GM23338 (cell line): ENCODE results near the gene ZFAND6. TPM values are rescaled to one million over a fixed set of nuclear protein-coding genes. Genes with fewer than 3 reads are reported as not detected.

Experiments used
- ATAC-seq: fragments of 200-7000 bp; cut with Tn5 transposase; 3 replicates; pipeline ENCODE4 v1.9.1; 2020
- DNase-seq: peaks from one replicate; pipeline ENCODE4 v3.0.0-alpha.2; 2015; ENCODE audit warnings: low spot score
- H2AFZ ChIP-seq: fragments of 200-600 bp; sonication (generic); 2 replicates; pipeline ENCODE4 v1.8.0; 2016; ENCODE audit warnings: antibody characterized with exemption, mild to moderate bottlenecking, moderate library complexity
- H3F3A ChIP-seq: fragments of 200-600 bp; sonication (generic); replicated peaks from 2 replicates; pipeline ENCODE4 v1.8.0; 2017; ENCODE audit warnings: antibody characterized with exemption, mixed run types, low read depth
- H3K27ac ChIP-seq: fragments of 200-600 bp; sonication (generic); 2 replicates; pipeline ENCODE4 v1.6.1; 2016; ENCODE audit warnings: low read depth
- H3K27me3 ChIP-seq: fragments of 200-600 bp; sonication (generic); 2 replicates; pipeline ENCODE4 v1.8.0; 2016; ENCODE audit warnings: mild to moderate bottlenecking, mixed run types, moderate library complexity; ENCODE audit not compliant: insufficient read depth
- H3K36me3 ChIP-seq: fragments of 200-600 bp; sonication (generic); 2 replicates; pipeline ENCODE4 v1.8.0; 2016; ENCODE audit warnings: mild to moderate bottlenecking; ENCODE audit not compliant: insufficient read depth
- H3K4me1 ChIP-seq: fragments of 200-600 bp; sonication (generic); 2 replicates; pipeline ENCODE4 v1.8.0; 2016; ENCODE audit warnings: mild to moderate bottlenecking, moderate library complexity; ENCODE audit not compliant: insufficient read depth
- H3K4me2 ChIP-seq: fragments of 200-600 bp; sonication (generic); 2 replicates; pipeline ENCODE4 v1.7.1; 2017; ENCODE audit warnings: mixed run types
- H3K4me3 ChIP-seq: fragments of 200-600 bp; sonication (generic); 2 replicates; pipeline ENCODE4 v1.6.1; 2016; ENCODE audit warnings: mixed run types
- H3K79me2 ChIP-seq: fragments of 200-600 bp; sonication (generic); replicated peaks from 2 replicates; pipeline ENCODE4 v1.8.0; 2017; ENCODE audit warnings: mild to moderate bottlenecking; ENCODE audit not compliant: insufficient read depth
- H3K9me2 ChIP-seq: fragments of 200-600 bp; sonication (generic); 2 replicates; pipeline ENCODE4 v1.8.0; 2017; ENCODE audit not compliant: insufficient read depth
- H4K20me1 ChIP-seq: fragments of 200-600 bp; sonication (generic); replicated peaks from 2 replicates; pipeline ENCODE4 v1.8.0; 2017; ENCODE audit warnings: mild to moderate bottlenecking; ENCODE audit not compliant: insufficient read depth
- H3K27ac Mint-ChIP-seq: 2 replicates; pipeline ENCODE4 v1.8.0; 2020; ENCODE audit warnings: inconsistent platforms, mild to moderate bottlenecking, moderate library complexity, mixed read lengths
- H3K27me3 Mint-ChIP-seq: 3 replicates; pipeline ENCODE4 v1.8.0; 2022; ENCODE audit warnings: low read depth, mild to moderate bottlenecking, moderate library complexity, mixed read lengths, inconsistent platforms; ENCODE audit not compliant: insufficient read depth, poor library complexity
- H3K36me3 Mint-ChIP-seq: 3 replicates; pipeline ENCODE4 v1.8.0; 2021; ENCODE audit warnings: low read depth, mild to moderate bottlenecking, inconsistent platforms, moderate library complexity, mixed read lengths
- H3K4me1 Mint-ChIP-seq: 3 replicates; pipeline ENCODE4 v1.8.0; 2020; ENCODE audit warnings: mild to moderate bottlenecking, inconsistent platforms, mixed read lengths
- H3K4me3 Mint-ChIP-seq: 3 replicates; pipeline ENCODE4 v1.8.0; 2021; ENCODE audit warnings: moderate library complexity, mild to moderate bottlenecking, inconsistent platforms, mixed read lengths
- H3K9me3 Mint-ChIP-seq: 3 replicates; pipeline ENCODE4 v1.8.0; 2020; ENCODE audit warnings: moderate library complexity, mild to moderate bottlenecking, inconsistent platforms, mixed read lengths
- EZH2phosphoT487 ChIP-seq: fragments of 200-600 bp; sonication (generic); IDR thresholded peaks from one replicate; pipeline ENCODE4 v1.8.1; 2018; ENCODE audit warnings: antibody characterized with exemption; ENCODE audit not compliant: unreplicated experiment
- JUNB ChIP-seq: IDR thresholded peaks from one replicate; pipeline ENCODE4 v1.6.1; 2016; ENCODE audit warnings: antibody characterized with exemption; ENCODE audit not compliant: unreplicated experiment
- POLR2AphosphoS5 ChIP-seq: IDR thresholded peaks from 2 replicates; pipeline ENCODE4 v1.6.1; 2016; ENCODE audit warnings: antibody characterized with exemption, low read depth
- ZNF331 ChIP-seq: fragments of 250-450 bp; sonication (Bioruptor Pico); IDR thresholded peaks from 2 replicates; pipeline ENCODE4 v1.5.0; 2020; ENCODE audit warnings: low read depth, mild to moderate bottlenecking, moderate library complexity
- polyA plus RNA-seq: library from polyadenylated mRNA; unstranded; fragments of >200 nt; fragmentation: Nextera tagmentation; extraction: Ambion mirVana; gene quantifications from 2 replicates; pipeline ENCODE4 v1.2.1, GENCODE V29; 2016
- total RNA-seq: library from RNA; depleted of rRNA; stranded (reverse); fragments of >200 nt; shearing (Covaris generic); gene quantifications from 2 replicates; pipeline ENCODE4 v1.2.3, GENCODE V29; 2014
- TF ChIP-seq, protein P1 (sequence below), 2 experiments: fragments of 200-600 bp in 1 of 2; sonication (generic) in 1 of 2; conservative IDR thresholded peaks; 2 replicates each; pipeline versions ENCODE4 v1.5.1 to v1.6.1; 2016 to 2017; ENCODE audit warnings: antibody characterized with exemption in 2 of 2, low read depth in 2 of 2, mild to moderate bottlenecking in 2 of 2, moderate library complexity in 1 of 2
- TF ChIP-seq, protein P2 (sequence below): fragments of 250-450 bp; sonication (Bioruptor Pico); IDR thresholded peaks from 2 replicates; pipeline ENCODE4 v1.5.0; 2020; ENCODE audit warnings: mild to moderate bottlenecking, moderate library complexity
- TF ChIP-seq, protein P3 (sequence below): IDR thresholded peaks from 2 replicates; pipeline ENCODE4 v1.6.1; 2016; ENCODE audit warnings: antibody characterized with exemption

Gene ZFAND6
- total and polyA plus RNA-seq, 2 experiments from 2014 or later = 205 to 292 TPM

DNA sequence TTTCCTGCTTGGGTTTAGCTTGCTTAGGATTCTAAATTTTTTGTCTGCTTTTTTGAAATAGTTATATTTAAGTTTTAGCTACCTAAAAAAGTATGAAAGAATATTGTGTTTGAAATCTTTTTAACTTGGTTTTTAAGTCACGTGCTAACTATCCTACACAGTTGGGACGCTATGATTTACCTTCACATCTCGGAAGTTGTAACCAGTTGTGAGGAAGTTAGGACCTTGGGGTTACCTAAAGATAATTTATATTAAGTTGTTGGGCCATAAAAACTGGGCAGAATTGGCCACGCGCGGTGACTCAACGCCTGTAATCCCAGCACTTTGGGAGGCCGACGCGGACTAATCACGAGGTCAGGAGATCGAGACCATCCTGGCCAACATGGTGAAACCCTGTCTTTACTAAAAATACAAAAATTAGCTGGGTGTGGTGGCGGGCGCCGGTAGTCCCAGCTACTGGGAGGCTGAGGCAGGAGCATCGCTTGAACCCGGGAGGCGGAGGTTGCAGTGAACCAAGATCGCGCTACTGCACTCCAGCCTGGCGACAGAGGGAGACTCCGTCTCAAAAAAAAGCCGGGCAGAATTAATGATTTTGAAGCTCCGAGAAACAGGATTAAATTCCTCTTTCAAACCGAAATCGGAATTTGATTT is 1.0 kb downstream of the ZFAND6 start:
- H3K9me3 Mint-ChIP-seq = no peaks in the 10 kb centered on the region
- 0 out of 2 replicates have a peak overlapping the region, but pooled peaks have one; percentile 0 for H2AFZ ChIP-seq
- DNase-seq (no peak), ATAC-seq (no peak)
- TF ChIP-seq, protein P1, sequence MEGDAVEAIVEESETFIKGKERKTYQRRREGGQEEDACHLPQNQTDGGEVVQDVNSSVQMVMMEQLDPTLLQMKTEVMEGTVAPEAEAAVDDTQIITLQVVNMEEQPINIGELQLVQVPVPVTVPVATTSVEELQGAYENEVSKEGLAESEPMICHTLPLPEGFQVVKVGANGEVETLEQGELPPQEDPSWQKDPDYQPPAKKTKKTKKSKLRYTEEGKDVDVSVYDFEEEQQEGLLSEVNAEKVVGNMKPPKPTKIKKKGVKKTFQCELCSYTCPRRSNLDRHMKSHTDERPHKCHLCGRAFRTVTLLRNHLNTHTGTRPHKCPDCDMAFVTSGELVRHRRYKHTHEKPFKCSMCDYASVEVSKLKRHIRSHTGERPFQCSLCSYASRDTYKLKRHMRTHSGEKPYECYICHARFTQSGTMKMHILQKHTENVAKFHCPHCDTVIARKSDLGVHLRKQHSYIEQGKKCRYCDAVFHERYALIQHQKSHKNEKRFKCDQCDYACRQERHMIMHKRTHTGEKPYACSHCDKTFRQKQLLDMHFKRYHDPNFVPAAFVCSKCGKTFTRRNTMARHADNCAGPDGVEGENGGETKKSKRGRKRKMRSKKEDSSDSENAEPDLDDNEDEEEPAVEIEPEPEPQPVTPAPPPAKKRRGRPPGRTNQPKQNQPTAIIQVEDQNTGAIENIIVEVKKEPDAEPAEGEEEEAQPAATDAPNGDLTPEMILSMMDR (conservative IDR thresholded peaks at IDR 0.05; ENCODE audit: low read depth in 2 of 2) = peak in 1 of 2 experiments; percentile 36; a peak in 3 of 4 replicates
- no peak for TF ChIP-seq ZNF331
- no peaks in the 10 kb centered on the region for H3K9me2 ChIP-seq
- peak overlapping the region; percentile 82 for H3K4me3 ChIP-seq
- peaks cover 56% of the 10 kb centered on the region for H3K4me1 ChIP-seq
- no peaks in the 10 kb centered on the region for H3K36me3 Mint-ChIP-seq
- peaks cover 34% of the 10 kb centered on the region for H4K20me1 ChIP-seq
- H3K79me2 ChIP-seq = peaks cover 54% of the 10 kb centered on the region
- H3K27ac Mint-ChIP-seq = peak overlapping the region; percentile 92
- no peaks in the 10 kb centered on the region for H3K27me3 ChIP-seq
- peak overlapping the region; percentile 93 for H3K4me2 ChIP-seq
- peaks cover 37% of the 10 kb centered on the region for H3K4me1 Mint-ChIP-seq
- peak overlapping the region; percentile 97 for H3K27ac ChIP-seq
- no peaks in the 10 kb centered on the region for H3K36me3 ChIP-seq
- peaks cover 13% of the 10 kb centered on the region; the same call in 1 of the 2 replicates for H3F3A ChIP-seq
- H3K27me3 Mint-ChIP-seq = peaks cover 6% of the 10 kb centered on the region
- peak overlapping the region; percentile 88 for H3K4me3 Mint-ChIP-seq

DNA sequence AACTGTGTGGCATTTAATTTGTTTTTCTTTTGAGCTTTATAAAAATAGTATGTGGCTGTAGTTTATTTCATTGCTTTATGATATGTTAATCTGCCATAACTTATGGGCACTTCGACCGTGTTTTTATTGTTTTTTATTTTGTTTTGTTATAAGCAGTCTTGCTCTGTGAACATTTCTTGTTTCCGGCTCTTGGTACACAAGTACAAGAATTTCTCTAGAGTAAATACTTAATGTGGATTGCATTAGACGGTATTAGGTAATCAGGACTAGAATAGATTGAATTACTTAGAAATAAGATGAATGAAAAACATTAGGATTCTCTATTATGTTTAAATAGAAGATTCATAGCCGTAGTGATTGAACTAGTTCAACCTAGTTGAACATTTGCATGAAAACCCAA is 2.1 kb downstream of the ZFAND6 start:
- H3K4me1 Mint-ChIP-seq = peaks cover 37% of the 10 kb centered on the region
- H3K79me2 ChIP-seq = peaks cover 65% of the 10 kb centered on the region
- H3K4me3 ChIP-seq = peak overlapping the region; percentile 82
- no peak for DNase-seq
- H3K9me3 Mint-ChIP-seq = no peaks in the 10 kb centered on the region
- peak overlapping the region; percentile 88 for H3K4me3 Mint-ChIP-seq
- H3F3A ChIP-seq = peaks cover 13% of the 10 kb centered on the region; the same call in 1 of the 2 replicates
- no peaks in the 10 kb centered on the region for H3K9me2 ChIP-seq
- H2AFZ ChIP-seq = no peak overlapping the region
- no peak for ATAC-seq
- peaks cover 56% of the 10 kb centered on the region for H3K4me1 ChIP-seq
- H3K27ac ChIP-seq = no peak overlapping the region
- peaks cover 6% of the 10 kb centered on the region for H3K27me3 Mint-ChIP-seq
- no peaks in the 10 kb centered on the region for H3K27me3 ChIP-seq
- H3K4me2 ChIP-seq = peak overlapping the region; percentile 93
- no peaks in the 10 kb centered on the region for H3K36me3 ChIP-seq
- H4K20me1 ChIP-seq = peaks cover 36% of the 10 kb centered on the region
- no peak overlapping the region for H3K27ac Mint-ChIP-seq
- H3K36me3 Mint-ChIP-seq = no peaks in the 10 kb centered on the region
- no peak for TF ChIP-seq EZH2phosphoT487
- TF ChIP-seq, protein P2, sequence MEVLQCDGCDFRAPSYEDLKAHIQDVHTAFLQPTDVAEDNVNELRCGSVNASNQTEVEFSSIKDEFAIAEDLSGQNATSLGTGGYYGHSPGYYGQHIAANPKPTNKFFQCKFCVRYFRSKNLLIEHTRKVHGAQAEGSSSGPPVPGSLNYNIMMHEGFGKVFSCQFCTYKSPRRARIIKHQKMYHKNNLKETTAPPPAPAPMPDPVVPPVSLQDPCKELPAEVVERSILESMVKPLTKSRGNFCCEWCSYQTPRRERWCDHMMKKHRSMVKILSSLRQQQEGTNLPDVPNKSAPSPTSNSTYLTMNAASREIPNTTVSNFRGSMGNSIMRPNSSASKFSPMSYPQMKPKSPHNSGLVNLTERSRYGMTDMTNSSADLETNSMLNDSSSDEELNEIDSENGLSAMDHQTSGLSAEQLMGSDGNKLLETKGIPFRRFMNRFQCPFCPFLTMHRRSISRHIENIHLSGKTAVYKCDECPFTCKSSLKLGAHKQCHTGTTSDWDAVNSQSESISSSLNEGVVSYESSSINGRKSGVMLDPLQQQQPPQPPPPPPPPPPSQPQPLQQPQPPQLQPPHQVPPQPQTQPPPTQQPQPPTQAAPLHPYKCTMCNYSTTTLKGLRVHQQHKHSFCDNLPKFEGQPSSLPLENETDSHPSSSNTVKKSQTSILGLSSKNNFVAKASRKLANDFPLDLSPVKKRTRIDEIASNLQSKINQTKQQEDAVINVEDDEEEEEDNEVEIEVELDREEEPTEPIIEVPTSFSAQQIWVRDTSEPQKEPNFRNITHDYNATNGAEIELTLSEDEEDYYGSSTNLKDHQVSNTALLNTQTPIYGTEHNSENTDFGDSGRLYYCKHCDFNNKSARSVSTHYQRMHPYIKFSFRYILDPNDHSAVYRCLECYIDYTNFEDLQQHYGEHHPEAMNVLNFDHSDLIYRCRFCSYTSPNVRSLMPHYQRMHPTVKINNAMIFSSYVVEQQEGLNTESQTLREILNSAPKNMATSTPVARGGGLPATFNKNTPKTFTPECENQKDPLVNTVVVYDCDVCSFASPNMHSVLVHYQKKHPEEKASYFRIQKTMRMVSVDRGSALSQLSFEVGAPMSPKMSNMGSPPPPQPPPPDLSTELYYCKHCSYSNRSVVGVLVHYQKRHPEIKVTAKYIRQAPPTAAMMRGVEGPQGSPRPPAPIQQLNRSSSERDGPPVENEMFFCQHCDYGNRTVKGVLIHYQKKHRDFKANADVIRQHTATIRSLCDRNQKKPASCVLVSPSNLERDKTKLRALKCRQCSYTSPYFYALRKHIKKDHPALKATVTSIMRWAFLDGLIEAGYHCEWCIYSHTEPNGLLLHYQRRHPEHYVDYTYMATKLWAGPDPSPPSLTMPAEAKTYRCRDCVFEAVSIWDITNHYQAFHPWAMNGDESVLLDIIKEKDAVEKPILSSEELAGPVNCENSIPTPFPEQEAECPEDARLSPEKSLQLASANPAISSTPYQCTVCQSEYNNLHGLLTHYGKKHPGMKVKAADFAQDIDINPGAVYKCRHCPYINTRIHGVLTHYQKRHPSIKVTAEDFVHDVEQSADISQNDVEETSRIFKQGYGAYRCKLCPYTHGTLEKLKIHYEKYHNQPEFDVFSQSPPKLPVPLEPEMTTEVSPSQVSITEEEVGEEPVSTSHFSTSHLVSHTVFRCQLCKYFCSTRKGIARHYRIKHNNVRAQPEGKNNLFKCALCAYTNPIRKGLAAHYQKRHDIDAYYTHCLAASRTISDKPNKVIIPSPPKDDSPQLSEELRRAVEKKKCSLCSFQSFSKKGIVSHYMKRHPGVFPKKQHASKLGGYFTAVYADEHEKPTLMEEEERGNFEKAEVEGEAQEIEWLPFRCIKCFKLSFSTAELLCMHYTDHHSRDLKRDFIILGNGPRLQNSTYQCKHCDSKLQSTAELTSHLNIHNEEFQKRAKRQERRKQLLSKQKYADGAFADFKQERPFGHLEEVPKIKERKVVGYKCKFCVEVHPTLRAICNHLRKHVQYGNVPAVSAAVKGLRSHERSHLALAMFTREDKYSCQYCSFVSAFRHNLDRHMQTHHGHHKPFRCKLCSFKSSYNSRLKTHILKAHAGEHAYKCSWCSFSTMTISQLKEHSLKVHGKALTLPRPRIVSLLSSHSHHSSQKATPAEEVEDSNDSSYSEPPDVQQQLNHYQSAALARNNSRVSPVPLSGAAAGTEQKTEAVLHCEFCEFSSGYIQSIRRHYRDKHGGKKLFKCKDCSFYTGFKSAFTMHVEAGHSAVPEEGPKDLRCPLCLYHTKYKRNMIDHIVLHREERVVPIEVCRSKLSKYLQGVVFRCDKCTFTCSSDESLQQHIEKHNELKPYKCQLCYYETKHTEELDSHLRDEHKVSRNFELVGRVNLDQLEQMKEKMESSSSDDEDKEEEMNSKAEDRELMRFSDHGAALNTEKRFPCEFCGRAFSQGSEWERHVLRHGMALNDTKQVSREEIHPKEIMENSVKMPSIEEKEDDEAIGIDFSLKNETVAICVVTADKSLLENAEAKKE (CRISPR knock-in tag) = no peak
- TF ChIP-seq, protein P3, sequence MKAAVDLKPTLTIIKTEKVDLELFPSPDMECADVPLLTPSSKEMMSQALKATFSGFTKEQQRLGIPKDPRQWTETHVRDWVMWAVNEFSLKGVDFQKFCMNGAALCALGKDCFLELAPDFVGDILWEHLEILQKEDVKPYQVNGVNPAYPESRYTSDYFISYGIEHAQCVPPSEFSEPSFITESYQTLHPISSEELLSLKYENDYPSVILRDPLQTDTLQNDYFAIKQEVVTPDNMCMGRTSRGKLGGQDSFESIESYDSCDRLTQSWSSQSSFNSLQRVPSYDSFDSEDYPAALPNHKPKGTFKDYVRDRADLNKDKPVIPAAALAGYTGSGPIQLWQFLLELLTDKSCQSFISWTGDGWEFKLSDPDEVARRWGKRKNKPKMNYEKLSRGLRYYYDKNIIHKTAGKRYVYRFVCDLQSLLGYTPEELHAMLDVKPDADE = no peak
- TF ChIP-seq, protein P1 (conservative IDR thresholded peaks at IDR 0.05; ENCODE audit: low read depth in 2 of 2) = no peak
- no peak for TF ChIP-seq POLR2AphosphoS5
- no peak for TF ChIP-seq JUNB
